WTC11 (cell line): ENCODE data around the gene SGO2.

Experiments
- ATF1 ChIP-seq: sonication (generic); formaldehyde crosslinking; IDR thresholded peaks from 2 replicates; pipeline ENCODE4 v1.8.1; 2023; ENCODE audit warnings: mild to moderate bottlenecking, moderate library complexity, missing genetic modification reagents
- ATF2 ChIP-seq: sonication (generic); formaldehyde crosslinking; IDR thresholded peaks from 2 replicates; pipeline ENCODE4 v1.8.1; 2022; ENCODE audit warnings: low read depth, missing genetic modification reagents, borderline replicate concordance
- CTCF ChIP-seq: fragments of 200-600 bp; IDR thresholded peaks from 2 replicates; pipeline ENCODE4 v1.8.0; 2022; ENCODE audit warnings: antibody characterized with exemption
- ESRRA ChIP-seq: sonication (generic); formaldehyde crosslinking; IDR thresholded peaks from 2 replicates; pipeline ENCODE4 v1.8.1; 2022; ENCODE audit warnings: mild to moderate bottlenecking, missing genetic modification reagents, borderline replicate concordance
- FOXP1 ChIP-seq: sonication (generic); formaldehyde crosslinking; IDR thresholded peaks from 2 replicates; pipeline ENCODE4 v1.8.0; 2022; ENCODE audit warnings: missing genetic modification reagents, mild to moderate bottlenecking, moderate library complexity, borderline replicate concordance
- NFYB ChIP-seq: sonication (generic); formaldehyde crosslinking; conservative IDR thresholded peaks from 2 replicates; pipeline ENCODE4 v1.8.0; 2022; ENCODE audit warnings: low read depth, missing genetic modification reagents
- NR1H2 ChIP-seq: sonication (generic); formaldehyde crosslinking; IDR thresholded peaks from 2 replicates; pipeline ENCODE4 v1.9.0; 2021; ENCODE audit warnings: mild to moderate bottlenecking, moderate library complexity, missing genetic modification reagents
- NR3C1 ChIP-seq: sonication (generic); formaldehyde crosslinking; conservative IDR thresholded peaks from 2 replicates; pipeline ENCODE4 v1.8.1; 2023; ENCODE audit warnings: low read depth, mild to moderate bottlenecking, missing genetic modification reagents
- STAT6 ChIP-seq: sonication (generic); formaldehyde crosslinking; conservative IDR thresholded peaks from 2 replicates; pipeline ENCODE4 v1.8.1; 2023; ENCODE audit warnings: mild to moderate bottlenecking, low read depth, missing genetic modification reagents, moderate library complexity
- TEAD1 ChIP-seq: sonication (generic); formaldehyde crosslinking; IDR thresholded peaks from 2 replicates; pipeline ENCODE4 v1.8.0; 2022; ENCODE audit warnings: mild to moderate bottlenecking, missing genetic modification reagents
- USF1 ChIP-seq: sonication (generic); formaldehyde crosslinking; IDR thresholded peaks from 2 replicates; pipeline ENCODE4 v1.8.0; 2022; ENCODE audit warnings: mild to moderate bottlenecking, missing genetic modification reagents
- ZBTB21 ChIP-seq: sonication (generic); formaldehyde crosslinking; IDR thresholded peaks from 2 replicates; pipeline ENCODE4 v1.8.1; 2023; ENCODE audit warnings: mild to moderate bottlenecking, missing genetic modification reagents, borderline replicate concordance
- ZNF532 ChIP-seq: fragments of 250-450 bp; sonication (Bioruptor Pico); IDR thresholded peaks from 2 replicates; pipeline ENCODE4 v1.9.0; 2021; ENCODE audit warnings: mild to moderate bottlenecking, borderline replicate concordance

- TF ChIP-seq CTCF (no peak), FOXP1 (CRISPR knock-in tag) (no peak), TEAD1 (CRISPR knock-in tag) (no peak), NR3C1 (no peak), NFYB (no peak), ZNF532 (CRISPR knock-in tag) (no peak), ATF1 (no peak), ZBTB21 (no peak), ESRRA (CRISPR knock-in tag) (no peak), ATF2 (CRISPR knock-in tag) (no peak), NR1H2 (no peak), STAT6 (CRISPR knock-in tag) (no peak), USF1 (no peak)
These were observed 12.1 kb downstream of the SGO2 start for GRCh38 chr2:200538139-200538538.
